HG03460 (cell line): Measurements from ENCODE around the gene RASSF3.
"Not testable (repeated sequence)": the region's sequence is repeated elsewhere in the genome, so short reads cannot be mapped to it uniquely, and the experiment has no call there.

Experiments used
- ATAC-seq: cut with Tn5 transposase; IDR thresholded peaks from one replicate; pipeline ENCODE4 v1.9.1; 2021; ENCODE audit not compliant: unreplicated experiment

The RASSF3 gene

GRCh38 chr12:64610079-64610659 is at the start of gene RASSF3:
Gene RASSF3, plus strand, starts transcription at chr12:64610495. Its CDS starts 138 bp downstream, at chr12:64610633.
- peak; percentile 56 for ATAC-seq

- ATAC-seq, result no peak
These were observed 48.8 kb upstream of the RASSF3 start for GRCh38 chr12:64561302-64562136.

- no peak for ATAC-seq
These were observed 44.2 kb upstream of the RASSF3 start for GRCh38 chr12:64566122-64566521.

GRCh38 chr12:64566831-64567517 is 43.3 kb upstream of the RASSF3 start:
- no peak for ATAC-seq

- ATAC-seq, result no peak
These were observed 42.7 kb upstream of the RASSF3 start for GRCh38 chr12:64567570-64567969.

GRCh38 chr12:64568298-64568697 is 42.0 kb upstream of the RASSF3 start:
- ATAC-seq, result no peak

GRCh38 chr12:64569923-64570691 is 40.2 kb upstream of the RASSF3 start:
- no peak for ATAC-seq

- no peak for ATAC-seq
These were observed 38.9 kb upstream of the RASSF3 start for GRCh38 chr12:64571411-64571810.

- no peak for ATAC-seq
These were observed 38.1 kb upstream of the RASSF3 start for GRCh38 chr12:64572241-64572640.

- ATAC-seq, result no peak
These were observed 35.5 kb upstream of the RASSF3 start for GRCh38 chr12:64574837-64575236.

GRCh38 chr12:64577046-64577445 is 33.2 kb upstream of the RASSF3 start:
- no peak for ATAC-seq

GRCh38 chr12:64578566-64578965 is 31.7 kb upstream of the RASSF3 start:
- ATAC-seq, result no peak

- ATAC-seq, result no peak
These were observed 29.6 kb upstream of the RASSF3 start for GRCh38 chr12:64580681-64581080.

- ATAC-seq, result no peak
These were observed 28.2 kb upstream of the RASSF3 start for GRCh38 chr12:64582114-64582513.

- ATAC-seq, result no peak
These were observed 27.4 kb upstream of the RASSF3 start for GRCh38 chr12:64582862-64583261.

GRCh38 chr12:64583395-64583770 is 26.9 kb upstream of the RASSF3 start:
- ATAC-seq, result not testable (repeated sequence)

- ATAC-seq, result no peak
These were observed 26.4 kb upstream of the RASSF3 start for GRCh38 chr12:64583771-64584421.

- ATAC-seq, result no peak
These were observed 25.2 kb upstream of the RASSF3 start for GRCh38 chr12:64585104-64585503.

- no peak for ATAC-seq
These were observed 22.8 kb upstream of the RASSF3 start for GRCh38 chr12:64587447-64587846.

- no peak for ATAC-seq
These were observed 20.1 kb upstream of the RASSF3 start for GRCh38 chr12:64590183-64590582.
